ENCODE data around the gene APEH. TPM values are rescaled to one million over a fixed set of nuclear protein-coding genes. Genes with fewer than 3 reads are reported as not detected.

APEH gene
- total RNA-seq: 88.5 TPM
- long read RNA-seq, transcript APEH-201 (22 exons, 3,220 nt): major isoform, 98 of 153 reads
- long read RNA-seq, partial matches to known transcripts: 35 of 153 reads
- long read RNA-seq, other reads (novel, unspliced or antisense): 20 of 153 reads

- Histone ChIP-seq H3K9me3 (no peaks in the 10 kb centered on the region), H3K27ac (peak within 1 kb of the TSS; percentile 93), H3K27me3 (no peaks in the 10 kb centered on the region), H3K4me3 (peak within 1 kb of the TSS; percentile 90), H3K4me1 (peaks cover 12% of the 10 kb centered on the region), H3K36me3 (peaks cover 30% of the 10 kb centered on the region)
- ATAC-seq: peak; percentile 93
- TF ChIP-seq CTCF (IDR thresholded peaks at IDR 0.05): peak; percentile 5
- intact Hi-C loops (cut with DNase I): no loop called here
- peak; percentile 99 for DNase-seq
Measured at GRCh38 chr3:49673715-49674496, at the start of gene APEH. TSS of gene APEH (plus strand) at chr3:49674351. CDS start at chr3:49674402, 51 bp downstream.

- no peaks in the 10 kb centered on the region for H3K36me3 ChIP-seq
- intact Hi-C loops (cut with DNase I): no loop called here
- H3K4me1 ChIP-seq: no peaks in the 10 kb centered on the region
- no peak for DNase-seq
- ATAC-seq: no peak
- no peaks in the 10 kb centered on the region for H3K27me3 ChIP-seq
- TF ChIP-seq CTCF (IDR thresholded peaks at IDR 0.05): no peak
- H3K9me3 ChIP-seq: no peaks in the 10 kb centered on the region
- no peak overlapping the region for H3K27ac ChIP-seq
- no peak overlapping the region for H3K4me3 ChIP-seq
Measured at GRCh38 chr3:49625071-49625470, 49.1 kb upstream of the APEH start.

GRCh38 chr3:49626101-49626581, 48.0 kb upstream of the APEH start:
- intact Hi-C loops (cut with DNase I): no loop called here
- H3K27ac ChIP-seq: no peak overlapping the region
- DNase-seq: no peak
- no peak for TF ChIP-seq CTCF (IDR thresholded peaks at IDR 0.05)
- no peaks in the 10 kb centered on the region for H3K9me3 ChIP-seq
- H3K27me3 ChIP-seq: no peaks in the 10 kb centered on the region
- no peaks in the 10 kb centered on the region for H3K4me1 ChIP-seq
- no peak for ATAC-seq
- H3K36me3 ChIP-seq: no peaks in the 10 kb centered on the region
- no peak overlapping the region for H3K4me3 ChIP-seq

GRCh38 chr3:49626796-49627195, 47.4 kb upstream of the APEH start:
- Histone ChIP-seq H3K36me3 (no peaks in the 10 kb centered on the region), H3K4me1 (no peaks in the 10 kb centered on the region), H3K4me3 (no peak overlapping the region), H3K9me3 (no peaks in the 10 kb centered on the region), H3K27me3 (no peaks in the 10 kb centered on the region), H3K27ac (no peak overlapping the region)
- ATAC-seq (no peak), DNase-seq (no peak)
- TF ChIP-seq CTCF (IDR thresholded peaks at IDR 0.05): no peak
- intact Hi-C loops (cut with DNase I): no loop called here

- H3K9me3 ChIP-seq: no peaks in the 10 kb centered on the region
- DNase-seq: no peak
- intact Hi-C loops (cut with DNase I): no loop called here
- H3K36me3 ChIP-seq: no peaks in the 10 kb centered on the region
- H3K4me1 ChIP-seq: no peaks in the 10 kb centered on the region
- no peak for TF ChIP-seq CTCF (IDR thresholded peaks at IDR 0.05)
- no peak overlapping the region for H3K4me3 ChIP-seq
- H3K27me3 ChIP-seq: no peaks in the 10 kb centered on the region
- no peak overlapping the region for H3K27ac ChIP-seq
- no peak for ATAC-seq
Measured at GRCh38 chr3:49627634-49628033, 46.5 kb upstream of the APEH start.

Data from upper lobe of right lung (tissue), 1 donor.